Measurements from ENCODE around the gene NDNF.

DNA sequence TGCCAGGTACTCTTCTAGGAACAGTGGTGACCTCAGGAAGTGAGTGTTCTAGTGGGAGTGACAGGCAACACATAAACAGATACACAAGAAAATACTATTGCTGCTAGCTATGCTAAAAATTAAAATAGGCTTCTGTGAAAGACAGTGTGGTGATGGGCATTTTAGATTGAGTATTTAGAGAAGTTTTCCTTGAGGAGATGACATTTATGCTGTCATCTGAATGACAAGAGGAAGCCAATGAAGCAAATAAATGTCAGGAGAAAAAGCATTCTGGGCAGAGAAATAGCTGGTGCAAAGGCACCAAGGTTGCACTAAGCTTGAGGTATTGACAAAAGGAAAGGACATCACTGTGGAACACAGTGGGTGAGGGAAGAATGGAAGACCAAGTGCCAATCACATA, 18.0 kb downstream of the NDNF start:
- TF ChIP-seq ZNF23 (tag by site-specific recombination; IDR thresholded peaks at IDR 0.05; ENCODE audit: borderline replicate concordance) (no peak), ZNF175 (tag by site-specific recombination; IDR thresholded peaks at IDR 0.05) (no peak)

Measured in HEK293 (cell line).